Effector memory CD4-positive, alpha-beta T cell (primary cell): ENCODE measurements around the gene KRTAP5-1.
"Not testable (repeated sequence)": the region's sequence is repeated elsewhere in the genome, so short reads cannot be mapped to it uniquely, and the experiment has no call there.

Experiments
- DNase-seq, 3 donors: peaks; one replicate each; pipeline ENCODE4 v3.0.0-alpha.2; 2020
- H3K27ac ChIP-seq: 2 replicates; pipeline ENCODE4 v1.7.0; 2013; ENCODE audit warnings: mild to moderate bottlenecking, low read length, moderate library complexity; ENCODE audit not compliant: insufficient read depth, poor library complexity, severe bottlenecking
- H3K27me3 ChIP-seq: replicated peaks from 2 replicates; pipeline ENCODE4 v1.7.0; 2013; ENCODE audit warnings: mild to moderate bottlenecking, low read length; ENCODE audit not compliant: insufficient read depth, control insufficient read depth, poor library complexity, severe bottlenecking
- H3K36me3 ChIP-seq: 2 replicates; pipeline ENCODE4 v1.7.0; 2013; ENCODE audit warnings: mild to moderate bottlenecking, low read length, moderate library complexity; ENCODE audit not compliant: control insufficient read depth, insufficient read depth
- H3K4me1 ChIP-seq: 2 replicates; pipeline ENCODE4 v1.7.0; 2013; ENCODE audit warnings: low read length, mild to moderate bottlenecking; ENCODE audit not compliant: control insufficient read depth, insufficient read depth, poor library complexity, severe bottlenecking
- H3K4me3 ChIP-seq: 2 replicates; pipeline ENCODE4 v1.7.0; 2013; ENCODE audit warnings: low read length, low read depth, mild to moderate bottlenecking; ENCODE audit not compliant: insufficient read depth, poor library complexity, severe bottlenecking
- H3K9me3 ChIP-seq: 2 replicates; pipeline ENCODE4 v1.7.0; 2013; ENCODE audit warnings: mild to moderate bottlenecking, low read length, moderate library complexity; ENCODE audit not compliant: control insufficient read depth

Gene KRTAP5-1

GRCh38 chr11:1589996-1590395 is 4.9 kb upstream of the KRTAP5-1 start:
- no peak overlapping the region for H3K27ac ChIP-seq
- DNase-seq, result no peak
- H3K9me3 ChIP-seq, result no peaks in the 10 kb centered on the region
- H3K4me1 ChIP-seq, result peaks cover 15% of the 10 kb centered on the region
- no peaks in the 10 kb centered on the region for H3K36me3 ChIP-seq
- no peak overlapping the region for H3K4me3 ChIP-seq
- H3K27me3 ChIP-seq, result no peaks in the 10 kb centered on the region

- H3K27ac ChIP-seq, result peak overlapping the region; percentile 18
- H3K4me1 ChIP-seq, result peaks cover 21% of the 10 kb centered on the region
- H3K4me3 ChIP-seq, DNase-seq, H3K27me3 ChIP-seq, H3K36me3 ChIP-seq, H3K9me3 ChIP-seq: not testable (repeated sequence)
Measured at GRCh38 chr11:1589191-1589963, 4.3 kb upstream of the KRTAP5-1 start.

GRCh38 chr11:1586699-1587098 is 1.6 kb upstream of the KRTAP5-1 start:
- Histone ChIP-seq H3K4me1 (peaks cover 23% of the 10 kb centered on the region), H3K36me3 (no peaks in the 10 kb centered on the region), H3K27me3 (no peaks in the 10 kb centered on the region), H3K4me3 (no peak overlapping the region), H3K27ac (no peak overlapping the region), H3K9me3 (no peaks in the 10 kb centered on the region)
- DNase-seq, result no peak

GRCh38 chr11:1582909-1583308 is 2.2 kb downstream of the KRTAP5-1 start:
- not testable (repeated sequence) for H3K4me3 ChIP-seq, H3K36me3 ChIP-seq, DNase-seq, H3K9me3 ChIP-seq, H3K27me3 ChIP-seq, H3K4me1 ChIP-seq, H3K27ac ChIP-seq

- H3K27me3 ChIP-seq, result no peaks in the 10 kb centered on the region
- DNase-seq, result no peak
- H3K4me3 ChIP-seq, result no peak overlapping the region
- H3K9me3 ChIP-seq, result no peaks in the 10 kb centered on the region
- peaks cover 8% of the 10 kb centered on the region for H3K4me1 ChIP-seq
- no peak overlapping the region for H3K27ac ChIP-seq
- H3K36me3 ChIP-seq, result no peaks in the 10 kb centered on the region
Measured at GRCh38 chr11:1581976-1582375, 3.1 kb downstream of the KRTAP5-1 start.

GRCh38 chr11:1576825-1577224 is 8.3 kb downstream of the KRTAP5-1 start:
- Histone ChIP-seq H3K9me3 (no peaks in the 10 kb centered on the region), H3K27ac (no peak overlapping the region), H3K27me3 (no peaks in the 10 kb centered on the region), H3K4me1 (peaks cover 16% of the 10 kb centered on the region), H3K36me3 (no peaks in the 10 kb centered on the region), H3K4me3 (no peak overlapping the region)
- no peak for DNase-seq

- H3K27me3 ChIP-seq, H3K9me3 ChIP-seq, H3K27ac ChIP-seq, DNase-seq, H3K36me3 ChIP-seq, H3K4me3 ChIP-seq: not testable (repeated sequence)
- peaks cover 23% of the 10 kb centered on the region for H3K4me1 ChIP-seq
Measured at GRCh38 chr11:1575756-1576155, 9.3 kb downstream of the KRTAP5-1 start.

- H3K27me3 ChIP-seq, result no peaks in the 10 kb centered on the region
Measured at GRCh38 chr11:1574933-1575242, 10.2 kb downstream of the KRTAP5-1 start.

GRCh38 chr11:1574238-1574932 is 10.7 kb downstream of the KRTAP5-1 start:
- H3K27me3 ChIP-seq, result no peaks in the 10 kb centered on the region
- peak; percentile 42 to 53 (median 52) for DNase-seq
- peaks cover 26% of the 10 kb centered on the region for H3K4me1 ChIP-seq
- no peaks in the 10 kb centered on the region for H3K36me3 ChIP-seq
- H3K4me3 ChIP-seq, result peak overlapping the region; percentile 87
- no peaks in the 10 kb centered on the region for H3K9me3 ChIP-seq
- peak overlapping the region; percentile 97 for H3K27ac ChIP-seq

More at GRCh38 chr11:1574933-1575242, 10.2 kb downstream of the KRTAP5-1 start:
- H3K4me1 ChIP-seq, result peaks cover 26% of the 10 kb centered on the region
- DNase-seq, result no peak
- peak overlapping the region; percentile 87 for H3K4me3 ChIP-seq
- H3K9me3 ChIP-seq, result no peaks in the 10 kb centered on the region
- no peaks in the 10 kb centered on the region for H3K36me3 ChIP-seq
- H3K27ac ChIP-seq, result no peak overlapping the region

GRCh38 chr11:1573903-1574237 is 11.2 kb downstream of the KRTAP5-1 start:
- H3K4me3 ChIP-seq, result peak overlapping the region; percentile 87
- H3K9me3 ChIP-seq, result no peaks in the 10 kb centered on the region
- DNase-seq, result no peak
- peaks cover 26% of the 10 kb centered on the region for H3K4me1 ChIP-seq
- no peaks in the 10 kb centered on the region for H3K27me3 ChIP-seq
- H3K36me3 ChIP-seq, result no peaks in the 10 kb centered on the region
- H3K27ac ChIP-seq, result peak overlapping the region; percentile 97
